ENCODE results near the gene ATP8B4.

ATP8B4 gene

DNA sequence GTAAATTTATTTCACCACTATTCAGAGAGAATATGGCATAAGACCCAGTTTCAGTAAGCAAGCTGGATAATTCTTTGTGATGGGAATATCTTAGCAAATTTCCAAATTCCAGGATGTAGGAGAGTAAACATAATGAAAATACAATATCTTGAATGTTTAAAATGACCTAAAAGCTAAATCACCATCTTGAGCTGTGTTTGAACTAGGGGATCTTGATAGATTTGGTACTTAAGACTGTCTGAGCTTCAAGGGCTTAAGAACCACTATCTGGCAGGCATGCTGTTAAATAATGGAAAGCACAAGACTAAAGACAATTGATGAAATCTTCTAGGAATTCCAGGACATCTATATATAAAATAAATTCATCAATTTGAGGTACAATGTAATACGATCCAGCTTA lies 217.7 kb downstream of the ATP8B4 start:
- TF ChIP-seq, protein P1, sequence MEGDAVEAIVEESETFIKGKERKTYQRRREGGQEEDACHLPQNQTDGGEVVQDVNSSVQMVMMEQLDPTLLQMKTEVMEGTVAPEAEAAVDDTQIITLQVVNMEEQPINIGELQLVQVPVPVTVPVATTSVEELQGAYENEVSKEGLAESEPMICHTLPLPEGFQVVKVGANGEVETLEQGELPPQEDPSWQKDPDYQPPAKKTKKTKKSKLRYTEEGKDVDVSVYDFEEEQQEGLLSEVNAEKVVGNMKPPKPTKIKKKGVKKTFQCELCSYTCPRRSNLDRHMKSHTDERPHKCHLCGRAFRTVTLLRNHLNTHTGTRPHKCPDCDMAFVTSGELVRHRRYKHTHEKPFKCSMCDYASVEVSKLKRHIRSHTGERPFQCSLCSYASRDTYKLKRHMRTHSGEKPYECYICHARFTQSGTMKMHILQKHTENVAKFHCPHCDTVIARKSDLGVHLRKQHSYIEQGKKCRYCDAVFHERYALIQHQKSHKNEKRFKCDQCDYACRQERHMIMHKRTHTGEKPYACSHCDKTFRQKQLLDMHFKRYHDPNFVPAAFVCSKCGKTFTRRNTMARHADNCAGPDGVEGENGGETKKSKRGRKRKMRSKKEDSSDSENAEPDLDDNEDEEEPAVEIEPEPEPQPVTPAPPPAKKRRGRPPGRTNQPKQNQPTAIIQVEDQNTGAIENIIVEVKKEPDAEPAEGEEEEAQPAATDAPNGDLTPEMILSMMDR (IDR thresholded peaks at IDR 0.05; ENCODE audit: borderline replicate concordance, extremely low read depth, low read length, poor library complexity, severe bottlenecking): no peak
- no peak for TF ChIP-seq EZH2 (IDR thresholded peaks at IDR 0.05; ENCODE audit: borderline replicate concordance, low read depth, low read length, severe bottlenecking)
- Histone ChIP-seq H4K20me1 (ENCODE audit: insufficient read depth, low read length) (no peaks in the 10 kb centered on the region), H2AFZ (ENCODE audit: low read depth, low read length) (no peak overlapping the region), H3K4me2 (ENCODE audit: insufficient read depth, low read length) (no peak overlapping the region), H3K4me3 (ENCODE audit: low read depth in 1 of 2, low read length in 2 of 2) (no peak overlapping the region), H3K9ac (ENCODE audit: low read depth, low read length) (no peak overlapping the region), H3K79me2 (ENCODE audit: insufficient read depth, low read length) (no peaks in the 10 kb centered on the region), H3K4me1 (ENCODE audit: insufficient read depth, low read length) (no peaks in the 10 kb centered on the region), H3K27ac (ENCODE audit: low read length) (no peak overlapping the region), H3K27me3 (ENCODE audit: insufficient read depth, low read length, poor library complexity) (no peaks in the 10 kb centered on the region), H3K36me3 (ENCODE audit: insufficient read depth, low read length) (no peaks in the 10 kb centered on the region), H3K9me3 (ENCODE audit: insufficient read depth, low read length, severe bottlenecking) (no peaks in the 10 kb centered on the region)
- no peak for ATAC-seq (ENCODE audit: insufficient read depth, low read depth)
- DNase-seq: no peak

DNA sequence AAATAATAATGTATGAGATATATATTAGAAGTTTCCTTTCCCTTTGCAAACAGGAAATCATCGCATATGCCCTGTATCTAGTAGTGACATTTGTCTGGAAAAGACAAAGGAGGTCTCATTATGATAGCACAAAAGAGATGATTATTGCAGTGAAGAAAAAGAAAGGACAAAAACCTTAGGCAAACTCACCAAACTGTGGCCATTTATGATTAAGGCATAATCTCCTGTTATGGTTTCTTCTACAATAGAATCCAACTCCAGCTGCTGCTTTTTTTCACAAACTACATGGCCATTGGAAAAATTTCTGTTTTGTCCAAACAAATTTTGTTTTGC lies 218.2 kb downstream of the ATP8B4 start:
- Histone ChIP-seq H3K27ac (ENCODE audit: low read length) (no peak overlapping the region), H3K9ac (ENCODE audit: low read depth, low read length) (no peak overlapping the region), H3K27me3 (ENCODE audit: insufficient read depth, low read length, poor library complexity) (no peaks in the 10 kb centered on the region), H3K9me3 (ENCODE audit: insufficient read depth, low read length, severe bottlenecking) (no peaks in the 10 kb centered on the region), H3K36me3 (ENCODE audit: insufficient read depth, low read length) (no peaks in the 10 kb centered on the region), H3K4me3 (ENCODE audit: low read depth in 1 of 2, low read length in 2 of 2) (no peak overlapping the region), H2AFZ (ENCODE audit: low read depth, low read length) (no peak overlapping the region), H4K20me1 (ENCODE audit: insufficient read depth, low read length) (no peaks in the 10 kb centered on the region), H3K4me1 (ENCODE audit: insufficient read depth, low read length) (no peaks in the 10 kb centered on the region), H3K4me2 (ENCODE audit: insufficient read depth, low read length) (no peak overlapping the region), H3K79me2 (ENCODE audit: insufficient read depth, low read length) (no peaks in the 10 kb centered on the region)
- DNase-seq (no peak), ATAC-seq (ENCODE audit: insufficient read depth, low read depth) (no peak)
- TF ChIP-seq EZH2 (IDR thresholded peaks at IDR 0.05; ENCODE audit: borderline replicate concordance, low read depth, low read length, severe bottlenecking): no peak
- TF ChIP-seq, protein P1 (IDR thresholded peaks at IDR 0.05; ENCODE audit: borderline replicate concordance, extremely low read depth, low read length, poor library complexity, severe bottlenecking): no peak

DNA sequence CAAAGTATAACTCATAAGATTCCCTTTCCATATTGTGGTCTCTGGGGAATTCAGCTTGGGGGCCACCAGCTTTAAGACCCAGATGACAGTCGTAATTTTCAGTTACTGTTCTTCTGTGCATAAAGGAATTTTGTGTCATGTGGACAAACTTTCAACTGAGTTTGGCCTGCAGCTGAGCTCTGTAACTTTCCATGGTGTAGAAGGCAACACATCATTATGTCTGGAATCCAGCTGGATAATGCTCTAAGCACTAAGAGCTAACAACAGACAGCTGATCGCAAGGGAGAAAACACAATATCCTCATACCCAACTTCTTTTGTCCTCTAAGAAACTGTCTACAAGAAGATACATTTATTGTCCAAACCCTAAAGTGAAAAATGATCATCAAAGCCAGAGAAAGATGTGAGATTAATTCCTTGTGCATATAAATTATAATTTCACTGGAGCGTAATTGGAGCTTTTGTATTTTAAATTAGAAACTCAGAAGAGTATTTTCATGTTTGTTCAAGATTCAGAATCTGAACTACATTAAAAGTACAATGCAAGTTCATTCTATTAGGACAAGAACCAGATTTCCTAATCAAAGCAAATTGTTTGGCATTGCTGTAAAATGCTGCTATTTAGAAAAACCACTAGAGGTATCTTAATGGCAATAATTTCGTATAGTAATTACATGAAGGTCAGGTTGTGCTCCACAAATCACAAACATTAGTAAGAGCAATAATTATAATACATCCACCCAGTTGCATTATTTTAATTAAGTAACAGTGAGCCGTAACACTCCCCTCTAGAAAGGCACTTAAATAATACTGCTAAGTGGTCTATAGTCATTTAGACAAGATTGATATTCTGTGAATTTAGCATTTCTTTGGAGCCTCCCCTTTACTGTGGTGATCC lies 218.8 kb downstream of the ATP8B4 start:
- no peak overlapping the region for H3K27ac ChIP-seq (ENCODE audit: low read length)
- H3K9ac ChIP-seq (ENCODE audit: low read depth, low read length): no peak overlapping the region

More for the DNA sequence above, 218.8 kb downstream of the ATP8B4 start:
- Histone ChIP-seq H3K27me3 (ENCODE audit: insufficient read depth, low read length, poor library complexity) (no peaks in the 10 kb centered on the region), H3K36me3 (ENCODE audit: insufficient read depth, low read length) (no peaks in the 10 kb centered on the region), H3K9me3 (ENCODE audit: insufficient read depth, low read length, severe bottlenecking) (no peaks in the 10 kb centered on the region), H3K4me1 (ENCODE audit: insufficient read depth, low read length) (no peaks in the 10 kb centered on the region), H2AFZ (ENCODE audit: low read depth, low read length) (no peak overlapping the region), H3K4me3 (ENCODE audit: low read depth in 1 of 2, low read length in 2 of 2) (no peak overlapping the region), H3K4me2 (ENCODE audit: insufficient read depth, low read length) (no peak overlapping the region), H3K79me2 (ENCODE audit: insufficient read depth, low read length) (no peaks in the 10 kb centered on the region), H4K20me1 (ENCODE audit: insufficient read depth, low read length) (no peaks in the 10 kb centered on the region)
- no peak for TF ChIP-seq EZH2 (IDR thresholded peaks at IDR 0.05; ENCODE audit: borderline replicate concordance, low read depth, low read length, severe bottlenecking)
- TF ChIP-seq, protein P1 (IDR thresholded peaks at IDR 0.05; ENCODE audit: borderline replicate concordance, extremely low read depth, low read length, poor library complexity, severe bottlenecking): no peak
- DNase-seq (no peak), ATAC-seq (ENCODE audit: insufficient read depth, low read depth) (no peak)

All from DND-41 (cell line).